GM21528 (cell line): ENCODE measurements around the gene MAS1L.

Experiments used
- ATAC-seq: cut with Tn5 transposase; IDR thresholded peaks from one replicate; pipeline ENCODE4 v1.9.1; 2021; ENCODE audit warnings: mild to moderate bottlenecking, moderate library complexity; ENCODE audit not compliant: unreplicated experiment, low FRiP score

Gene MAS1L

DNA sequence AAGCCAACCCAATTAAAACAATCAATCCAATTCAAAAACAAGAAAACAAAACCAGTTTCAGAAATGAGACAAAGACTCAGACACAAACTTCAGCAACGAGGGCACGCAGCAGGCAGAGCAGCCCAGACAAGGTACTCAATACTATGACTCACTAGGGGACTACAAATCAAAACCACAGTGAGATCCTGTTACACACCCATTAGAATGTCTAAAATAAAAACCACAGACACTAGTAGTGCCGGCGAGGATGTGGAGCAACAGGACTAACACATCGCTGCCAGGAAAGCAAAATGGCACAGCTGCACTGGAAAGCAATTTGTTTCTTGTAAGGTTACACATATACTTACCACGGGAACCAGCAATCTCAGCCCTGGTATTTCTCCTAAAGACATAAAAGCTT is 28.4 kb upstream of the MAS1L start:
- ATAC-seq = no peak

DNA sequence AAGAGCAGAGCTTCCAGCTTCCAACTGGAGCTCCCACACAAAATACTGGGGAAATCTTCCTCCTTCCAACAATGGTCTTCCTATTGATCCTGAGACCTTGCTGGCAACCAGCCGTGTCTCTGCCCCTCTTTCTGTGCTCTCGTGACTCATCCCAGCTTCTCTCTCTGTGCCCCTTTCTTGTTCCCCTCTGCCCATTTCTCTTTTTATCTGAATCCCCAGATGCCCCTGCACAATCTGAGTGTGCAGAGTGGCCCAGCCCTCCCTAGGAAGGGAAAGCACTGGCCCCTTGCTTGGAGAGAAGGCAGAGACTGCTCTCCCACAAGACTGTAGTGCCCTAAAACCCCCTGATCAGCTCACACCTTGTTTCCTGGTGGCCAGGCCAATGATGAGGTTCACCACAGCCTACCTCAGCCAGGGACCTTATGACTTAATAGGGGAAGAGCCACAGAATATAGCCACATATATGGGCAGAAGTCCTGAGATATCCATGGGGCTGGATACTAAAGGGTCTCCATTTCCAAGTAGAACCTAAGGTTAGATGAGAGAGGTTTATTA is 23.1 kb upstream of the MAS1L start:
- no peak for ATAC-seq

DNA sequence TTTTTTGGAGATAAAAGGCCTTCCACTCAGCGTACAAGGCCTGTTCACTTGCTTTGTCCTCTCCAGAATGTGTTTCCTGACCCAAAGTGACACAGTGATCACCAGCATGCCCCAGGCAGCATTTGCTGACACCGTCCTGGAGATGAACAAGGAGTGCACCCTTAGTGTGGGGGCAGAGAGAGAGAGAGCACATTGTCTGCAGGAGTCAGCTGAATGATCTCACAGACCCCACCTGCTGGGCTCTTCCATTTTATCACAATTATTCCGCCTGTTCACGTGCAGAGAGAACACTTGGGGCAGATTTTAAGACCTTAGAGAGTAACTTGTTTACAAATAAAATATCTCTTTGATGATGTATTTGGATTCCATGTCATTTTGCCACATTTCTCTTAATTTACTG is 22.4 kb upstream of the MAS1L start:
- no peak for ATAC-seq

DNA sequence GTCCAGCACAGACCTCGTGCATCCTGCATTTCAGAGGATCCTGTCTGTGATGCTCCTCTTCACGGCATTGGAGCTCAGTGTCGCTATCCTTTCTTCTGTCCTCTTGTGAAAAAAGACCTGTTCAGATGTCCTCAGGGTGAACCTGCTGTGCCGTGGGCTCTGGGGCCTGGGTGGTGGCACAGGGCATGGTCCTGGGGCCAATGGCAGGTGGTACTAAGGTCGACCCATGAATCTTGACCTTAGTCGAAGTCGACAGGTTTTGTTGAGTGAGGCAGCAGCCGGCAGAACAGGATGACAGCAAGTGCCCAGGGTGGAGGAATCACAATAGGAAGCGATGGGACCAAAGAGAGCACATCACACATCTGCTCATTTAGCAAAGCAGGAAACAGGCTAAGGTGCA is 22.0 kb upstream of the MAS1L start:
- no peak for ATAC-seq

DNA sequence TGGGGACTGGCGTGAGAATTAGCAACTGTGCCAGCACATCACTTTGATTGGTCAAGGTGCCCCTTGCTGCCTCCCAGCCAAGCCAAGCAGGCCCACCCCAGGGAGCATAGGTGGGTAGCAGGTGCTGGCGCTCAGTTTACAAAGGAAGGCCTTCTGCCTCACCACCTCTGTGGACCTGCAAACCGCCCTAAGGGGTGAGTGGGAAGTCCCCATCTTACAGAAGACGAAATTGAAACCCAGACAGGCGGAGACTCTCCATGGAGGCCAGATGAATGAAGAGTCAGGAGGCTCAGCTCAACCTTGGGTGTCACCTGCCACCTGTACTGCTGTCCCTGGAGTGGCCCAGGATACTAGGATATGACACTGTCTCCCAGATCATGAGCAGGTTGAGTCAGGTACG is 21.5 kb upstream of the MAS1L start:
- no peak for ATAC-seq

DNA sequence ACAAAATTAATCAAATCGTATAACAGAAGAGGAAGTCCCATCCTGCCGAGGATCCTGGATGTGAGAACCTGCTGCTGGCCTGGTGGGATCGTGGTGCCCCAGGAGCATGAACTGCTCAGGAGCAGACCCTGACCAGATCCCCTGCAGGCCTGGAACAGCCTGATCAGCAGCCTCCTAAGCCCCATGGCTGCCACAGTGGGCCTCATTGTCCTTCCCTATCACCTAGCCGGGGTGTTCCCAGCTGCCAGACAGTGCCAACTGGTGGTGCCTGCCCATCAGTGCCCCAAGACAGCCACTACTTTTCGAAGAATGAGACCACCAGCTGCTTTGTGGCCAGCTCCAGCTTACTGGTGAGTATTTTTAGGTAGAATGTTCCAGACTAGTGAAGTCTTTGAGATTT is 19.6 kb upstream of the MAS1L start:
- no peak for ATAC-seq

DNA sequence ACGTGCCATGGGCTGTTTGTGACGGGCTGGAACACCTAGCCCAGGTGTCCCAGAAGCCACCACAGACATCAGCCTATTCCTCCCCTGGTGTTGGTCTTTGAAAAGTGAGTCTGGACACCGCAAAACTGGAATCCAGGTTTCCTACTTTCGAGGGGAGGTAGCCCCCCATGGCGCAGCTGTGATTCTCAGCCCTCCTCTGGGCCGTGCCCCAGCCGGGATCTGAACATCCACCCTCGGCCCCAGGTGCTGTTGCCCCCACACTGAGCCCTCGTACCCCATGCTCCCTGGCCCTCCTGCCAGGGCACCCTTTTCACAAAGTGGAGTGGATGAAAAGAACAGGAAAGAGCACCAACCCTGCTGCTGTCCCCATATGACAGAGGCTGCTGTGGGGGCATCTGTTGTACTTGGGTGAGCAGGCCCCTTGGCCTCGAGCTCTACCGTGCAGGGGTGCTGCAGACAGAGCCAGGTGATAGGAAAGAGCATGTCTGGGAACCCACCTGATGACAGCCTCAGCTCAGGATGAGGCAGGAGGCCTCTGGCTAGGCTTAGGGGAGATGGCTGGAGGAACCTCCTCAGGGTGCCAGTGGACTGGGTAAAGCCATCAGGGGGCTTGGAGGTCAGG is 18.8 kb upstream of the MAS1L start:
- no peak for ATAC-seq

DNA sequence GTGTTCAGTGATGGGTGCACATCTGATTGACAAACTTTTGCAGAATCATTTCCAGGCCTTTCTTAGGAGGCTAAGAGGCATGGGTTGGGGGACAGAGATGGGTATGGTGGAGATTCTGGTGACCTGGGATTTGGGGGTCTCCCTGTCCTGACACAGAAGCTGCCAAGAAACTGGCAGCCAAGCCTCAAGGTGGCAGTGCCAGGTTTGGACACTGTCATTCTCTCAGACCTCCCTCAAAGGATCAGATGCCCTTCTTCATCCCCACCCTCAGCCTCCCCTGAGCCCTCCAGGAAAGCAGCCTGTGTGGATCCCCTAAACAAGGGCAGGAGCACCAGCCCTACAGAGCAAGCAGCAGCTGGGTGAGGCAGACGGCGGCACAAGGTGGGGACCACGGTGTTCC is 18.1 kb upstream of the MAS1L start:
- ATAC-seq = no peak

DNA sequence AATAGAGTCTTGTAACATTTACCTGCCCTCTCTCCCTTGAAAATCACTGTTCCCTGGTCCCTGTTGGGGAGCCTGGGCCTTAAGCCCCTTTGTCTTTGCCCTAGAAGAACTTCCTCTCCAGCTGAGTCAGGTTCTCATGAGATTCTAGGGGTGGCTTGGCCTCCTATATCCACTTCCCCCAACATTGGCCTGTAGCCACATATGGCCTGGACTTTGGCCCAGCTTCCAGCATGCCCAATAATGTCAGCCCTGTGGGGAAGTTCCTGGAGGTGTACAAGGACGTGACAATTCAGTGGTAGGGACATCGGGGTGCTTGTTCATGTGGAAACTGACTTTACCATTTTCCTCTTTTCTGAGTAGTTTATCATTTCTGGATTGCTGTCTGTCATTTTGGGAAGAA is 17.2 kb upstream of the MAS1L start:
- ATAC-seq = no peak

DNA sequence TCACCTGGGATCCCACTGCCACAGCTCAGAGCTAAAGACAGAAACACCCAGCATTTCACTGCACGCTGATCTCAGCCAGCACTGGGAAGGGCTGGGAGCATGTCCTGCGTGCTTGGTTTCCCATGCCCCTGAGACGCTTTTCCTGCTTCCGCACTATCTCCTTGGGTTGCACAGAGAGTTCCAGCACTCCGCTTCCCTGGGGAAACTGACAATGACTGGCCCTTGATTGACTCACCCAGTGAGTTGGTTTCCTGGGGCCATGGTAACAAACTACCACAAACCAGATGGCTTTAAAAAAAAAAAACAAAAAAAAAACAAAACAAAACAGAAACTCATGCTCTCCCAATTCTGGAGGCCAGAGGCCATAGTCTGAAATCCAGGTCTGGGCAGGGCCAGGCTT is 14.8 kb upstream of the MAS1L start:
- no peak for ATAC-seq

DNA sequence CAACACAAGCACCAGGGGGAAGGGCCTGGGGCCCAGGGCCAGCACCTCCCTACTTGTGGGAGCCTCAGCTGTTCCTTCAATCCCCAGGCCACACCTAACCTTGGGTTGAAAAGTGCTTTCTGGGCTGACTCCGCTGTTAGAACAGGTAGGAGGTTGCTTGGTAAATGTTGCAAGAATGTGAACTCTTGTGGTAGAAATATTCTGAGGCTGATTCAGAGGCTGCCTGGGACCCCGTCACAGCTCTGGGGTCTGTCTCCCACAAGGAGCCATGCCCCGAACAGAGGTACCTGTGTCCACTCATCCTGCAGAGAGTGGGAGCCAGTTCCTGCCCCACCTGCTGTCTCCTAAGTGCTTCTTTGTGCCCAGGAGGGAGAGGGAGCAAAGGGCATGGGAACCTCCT is 14.4 kb upstream of the MAS1L start:
- ATAC-seq = no peak

DNA sequence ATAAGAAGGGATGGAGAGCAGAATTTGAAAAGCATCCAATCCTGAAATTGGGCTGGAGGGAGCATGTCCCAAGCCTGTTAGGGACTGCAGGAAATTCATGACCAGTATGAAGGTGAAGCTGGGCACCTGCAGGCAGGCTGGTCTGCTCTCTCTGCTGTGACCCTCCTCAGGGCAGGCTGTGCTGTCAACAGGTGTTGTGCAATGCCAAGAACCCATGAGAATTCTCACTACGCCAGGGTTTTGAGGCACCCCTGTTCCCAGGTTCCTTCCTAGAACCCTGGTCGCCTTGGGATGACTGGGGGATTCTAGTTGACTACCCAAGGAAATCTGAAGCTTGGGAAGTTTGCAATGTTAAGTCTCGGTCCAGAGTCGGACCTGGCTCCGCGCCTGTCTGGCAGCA is 13.3 kb upstream of the MAS1L start:
- no peak for ATAC-seq

DNA sequence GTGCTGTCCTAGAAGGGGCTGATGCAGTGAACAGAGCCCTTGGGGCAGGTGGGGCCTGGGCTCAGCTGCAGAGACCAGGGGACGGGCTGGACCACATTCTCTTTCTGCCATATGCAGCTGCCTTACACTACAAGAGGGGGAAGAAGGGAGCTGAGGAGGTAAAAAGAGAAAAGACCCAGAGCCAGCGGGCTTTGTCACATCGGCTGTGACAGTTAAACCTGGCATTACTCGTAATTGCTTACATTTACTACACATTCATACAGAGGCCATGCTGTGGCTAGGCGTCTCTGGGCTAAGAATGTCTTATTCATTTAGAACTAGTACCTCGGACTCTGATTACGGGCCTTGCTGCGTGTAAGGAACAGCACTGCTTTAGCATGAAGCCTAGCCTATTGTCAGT is 12.8 kb upstream of the MAS1L start:
- no peak for ATAC-seq

DNA sequence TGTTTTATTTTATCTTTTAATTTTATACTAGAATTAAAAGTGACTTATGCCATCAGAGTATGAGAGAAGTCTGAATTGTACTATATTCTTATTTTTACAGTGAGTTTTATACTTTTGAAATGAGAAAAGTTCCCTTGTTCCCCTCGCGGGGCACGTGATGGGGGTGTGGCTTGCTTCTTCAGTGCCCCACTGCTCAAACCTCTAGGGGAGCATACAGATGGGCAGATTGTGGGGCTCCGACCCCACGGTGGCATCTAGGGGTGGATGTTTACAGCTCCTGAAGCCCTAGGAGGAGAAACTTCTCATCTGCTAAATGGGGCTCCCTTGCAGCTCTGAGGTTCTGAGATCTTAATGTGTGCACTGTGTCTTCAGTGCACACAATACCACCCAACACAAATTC is 11.9 kb upstream of the MAS1L start:
- ATAC-seq = no peak

DNA sequence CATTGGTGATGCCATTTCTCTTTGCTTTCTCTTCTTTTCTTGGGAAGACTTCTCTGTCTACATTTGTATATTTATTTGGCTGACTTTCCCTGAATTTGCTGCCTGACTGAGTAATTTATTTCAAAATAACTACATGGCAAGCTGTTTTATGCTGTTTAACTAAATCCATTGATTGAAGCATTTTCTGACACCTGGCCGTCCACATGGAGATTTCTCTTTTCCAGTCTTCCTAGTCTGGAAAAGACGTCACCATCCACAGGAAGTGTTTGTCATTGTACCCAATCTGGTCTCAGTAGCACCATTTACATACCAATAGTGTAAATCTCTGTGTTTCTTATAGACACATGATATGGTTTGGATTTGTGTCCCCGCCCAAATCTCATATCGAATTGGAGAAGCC is 9.2 kb upstream of the MAS1L start:
- no peak for ATAC-seq

DNA sequence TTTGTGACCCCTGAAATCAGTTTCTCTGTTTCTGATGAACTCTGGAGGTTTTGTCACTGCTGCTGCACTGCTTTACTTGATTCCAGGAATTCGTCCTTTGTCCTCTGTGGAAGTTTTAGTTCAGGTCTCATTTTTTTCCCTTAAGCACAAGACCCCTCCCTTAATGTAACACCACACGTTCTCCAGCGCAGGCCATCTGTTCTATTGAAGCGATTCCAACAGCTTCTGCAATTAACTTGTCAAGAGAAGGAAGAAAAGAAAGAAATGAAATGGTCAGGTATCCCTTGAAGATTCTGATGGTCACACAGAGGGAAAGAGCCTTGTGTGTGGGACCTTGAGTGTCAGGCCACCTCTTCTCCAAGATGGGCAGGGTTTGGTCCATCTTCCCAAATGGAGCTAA is 7.8 kb upstream of the MAS1L start:
- no peak for ATAC-seq

DNA sequence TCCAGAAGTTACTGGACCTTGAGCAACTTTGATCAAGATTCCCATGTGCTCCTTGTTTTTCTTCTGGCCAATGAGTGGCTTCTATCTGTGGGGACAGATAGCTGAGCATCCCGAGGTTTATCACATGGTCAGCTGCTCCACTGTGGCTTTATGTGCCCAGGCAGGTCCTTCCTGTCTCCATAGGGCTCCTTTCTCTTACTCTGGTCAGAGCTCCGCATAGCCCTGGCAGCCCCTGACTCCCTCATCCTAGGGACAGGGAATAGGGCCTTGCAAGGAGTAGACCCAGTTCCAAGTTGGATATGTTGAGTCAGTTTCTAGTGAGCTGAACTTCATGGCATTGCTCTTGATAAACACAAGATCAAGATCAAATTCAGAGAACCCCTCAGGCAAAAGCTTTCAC is 6.4 kb upstream of the MAS1L start:
- no peak for ATAC-seq

DNA sequence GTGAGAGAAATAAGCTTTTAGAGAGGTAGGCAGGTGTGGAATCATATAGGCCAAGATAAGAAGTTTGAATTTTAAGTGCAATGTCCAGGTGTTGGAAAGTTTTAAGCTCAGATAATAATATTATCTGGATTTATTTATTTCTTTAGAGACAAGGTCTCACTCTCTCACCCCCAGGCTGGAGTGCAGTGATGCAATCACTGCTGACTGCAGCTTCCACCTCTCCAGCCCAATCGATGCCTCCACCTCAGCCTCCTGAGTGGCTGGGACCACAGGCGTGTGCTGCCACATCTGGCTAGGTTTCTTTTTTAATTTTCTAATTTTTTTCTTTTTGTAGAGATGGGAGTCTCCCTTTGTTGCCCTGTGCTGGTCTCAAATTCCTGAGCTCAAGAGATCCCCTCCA is 5.5 kb upstream of the MAS1L start:
- no peak for ATAC-seq

DNA sequence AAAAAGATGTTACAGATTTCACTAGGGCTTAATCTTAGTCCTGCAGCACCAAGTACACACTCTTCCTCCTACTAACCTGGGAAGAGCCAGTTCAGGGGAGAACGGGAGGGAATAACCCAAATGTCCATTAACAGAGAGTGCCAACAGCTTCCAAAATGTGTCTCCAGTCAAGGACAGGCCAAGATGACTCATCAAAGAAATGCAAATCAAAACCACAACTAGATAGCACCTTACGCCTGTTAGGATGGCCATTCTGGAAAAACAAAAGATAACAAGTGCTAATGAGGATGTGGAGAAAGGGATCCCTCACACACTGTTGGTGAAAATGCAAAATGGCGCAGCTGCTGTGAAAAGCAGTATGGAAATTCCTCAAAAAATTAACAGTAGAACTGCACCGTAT is 3.8 kb upstream of the MAS1L start:
- no peak for ATAC-seq

DNA sequence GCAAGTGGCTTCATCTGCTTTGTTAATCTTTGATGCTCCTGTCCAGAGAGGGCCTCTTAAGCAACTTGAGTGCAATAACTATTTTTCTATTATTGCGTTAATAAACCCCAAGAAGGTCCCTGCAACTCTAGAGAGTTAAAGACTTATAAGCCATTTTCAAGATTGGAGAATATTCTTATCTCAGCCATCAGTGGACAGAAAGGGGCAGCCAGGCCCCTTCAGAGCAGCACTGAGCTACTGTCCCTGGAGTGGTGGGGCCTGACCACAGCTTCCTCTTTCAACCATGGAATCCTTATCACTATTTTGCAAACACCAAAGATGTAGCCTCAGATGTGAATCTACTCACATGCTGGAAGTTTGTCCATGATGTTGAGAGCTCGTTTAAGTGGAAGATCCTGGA is 2.8 kb upstream of the MAS1L start:
- no peak for ATAC-seq

DNA sequence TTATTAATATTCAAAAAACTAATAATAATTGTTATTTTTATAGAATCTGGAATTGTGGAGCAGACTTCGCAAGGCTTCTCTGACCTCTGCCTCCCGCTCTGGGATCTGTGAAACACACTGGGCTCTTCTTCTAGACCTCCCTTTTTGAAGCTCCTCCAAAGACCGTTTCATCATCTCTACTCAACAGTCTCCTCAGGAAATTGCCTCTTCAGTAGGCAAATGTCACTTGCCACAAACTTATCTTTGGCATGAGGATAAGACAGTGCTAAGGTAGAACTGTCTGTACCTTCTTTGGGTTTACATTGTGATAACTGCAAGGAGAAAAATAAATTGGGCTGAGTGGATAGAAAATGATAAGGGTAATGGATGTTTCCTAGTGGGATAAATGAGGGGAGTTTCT is 2.3 kb upstream of the MAS1L start:
- no peak for ATAC-seq

DNA sequence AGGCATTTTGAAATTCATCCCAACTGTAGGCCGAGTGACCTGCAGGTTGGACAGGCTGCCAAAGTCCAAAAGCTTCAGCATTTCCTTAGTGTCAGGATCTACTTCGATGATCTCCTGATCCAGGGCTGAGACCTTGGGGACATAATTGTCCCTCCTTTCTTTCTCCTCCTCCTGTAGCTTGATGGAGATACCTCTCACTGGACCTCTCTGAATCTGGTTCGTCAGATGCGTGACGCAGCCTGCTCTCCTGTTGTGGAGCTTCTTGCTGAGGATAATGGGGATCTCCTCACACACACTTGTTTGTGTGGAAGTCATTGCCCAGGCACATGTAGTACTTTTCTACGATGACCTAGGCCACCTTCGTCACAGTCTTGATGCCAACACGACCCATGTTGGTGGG is 1.5 kb upstream of the MAS1L start:
- no peak for ATAC-seq

DNA sequence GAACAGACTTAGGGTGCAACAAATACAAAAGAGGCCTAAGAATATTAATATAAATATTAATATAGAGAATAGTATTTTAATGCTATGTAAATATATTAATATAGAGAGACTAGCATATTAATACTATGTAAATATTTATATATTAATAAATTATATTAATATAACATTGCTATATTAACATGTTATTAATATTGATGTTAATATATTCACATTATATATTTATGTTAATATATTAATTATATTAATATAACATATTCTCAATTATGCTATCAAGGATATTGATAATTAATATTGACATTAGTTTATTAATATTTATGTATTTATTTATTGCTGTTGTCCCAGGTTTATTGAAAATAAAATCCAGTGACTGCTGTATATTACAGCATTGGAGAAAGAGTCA is 1.1 kb upstream of the MAS1L start:
- ATAC-seq = no peak
